Measurements from ENCODE around the gene HPS4.

DNA sequence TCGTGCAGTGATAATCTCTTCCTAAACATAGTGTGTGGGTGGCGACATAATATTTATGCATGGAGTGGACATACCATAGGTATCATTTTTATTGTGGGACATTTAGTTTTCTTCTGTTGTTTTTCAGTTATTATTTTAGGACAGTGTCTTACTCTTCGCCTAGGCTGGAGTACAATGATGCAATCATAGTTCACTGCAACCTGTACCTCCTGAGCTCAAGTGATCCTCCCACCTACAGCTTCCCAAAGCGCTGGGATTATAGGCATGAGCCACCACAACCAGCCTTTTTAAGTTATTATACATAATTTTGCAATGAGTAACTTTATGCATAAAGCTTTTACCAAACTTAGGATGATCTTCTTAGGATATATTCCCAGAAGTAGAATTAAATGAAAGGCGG, 2.8 kb upstream of the HPS4 start:
- TF ChIP-seq FOXA1 (IDR thresholded peaks at IDR 0.05) = no peak
- TF ChIP-seq TARDBP (IDR thresholded peaks at IDR 0.05) = no peak
- TF ChIP-seq L3MBTL2 (conservative IDR thresholded peaks at IDR 0.05) = no peak
- no peak for TF ChIP-seq ELF4 (IDR thresholded peaks at IDR 0.05)
- TF ChIP-seq SP1 (IDR thresholded peaks at IDR 0.05) = no peak
- no peak for TF ChIP-seq HDGF (IDR thresholded peaks at IDR 0.05; ENCODE audit: borderline replicate concordance)

Data from HEK293T (cell line).